GM19025 (cell line): ENCODE data around the gene CLEC4A.
"Not testable (repeated sequence)": the region's sequence is repeated elsewhere in the genome, so short reads cannot be mapped to it uniquely, and the experiment has no call there.

Experiments used
- ATAC-seq: cut with Tn5 transposase; IDR thresholded peaks from one replicate; pipeline ENCODE4 v1.9.1; 2021; ENCODE audit warnings: mild to moderate bottlenecking, low read depth, moderate library complexity; ENCODE audit not compliant: unreplicated experiment

Gene CLEC4A

GRCh38 chr12:8123124-8123912 is at the start of gene CLEC4A:
CLEC4A (plus strand) TSS chr12:8123617; CDS start chr12:8123879, 262 bp downstream.
- ATAC-seq = no peak

GRCh38 chr12:8075935-8076334 is 47.5 kb upstream of the CLEC4A start:
- no peak for ATAC-seq

GRCh38 chr12:8076366-8076765 is 47.1 kb upstream of the CLEC4A start:
- ATAC-seq = no peak

GRCh38 chr12:8077207-8077606 is 46.2 kb upstream of the CLEC4A start:
- ATAC-seq = no peak

- ATAC-seq = no peak
Observed at GRCh38 chr12:8078398-8078797, 45.0 kb upstream of the CLEC4A start.

- ATAC-seq = no peak
Observed at GRCh38 chr12:8078916-8079315, 44.5 kb upstream of the CLEC4A start.

GRCh38 chr12:8080120-8080519 is 43.3 kb upstream of the CLEC4A start:
- no peak for ATAC-seq

- no peak for ATAC-seq
Observed at GRCh38 chr12:8081251-8081920, 42.0 kb upstream of the CLEC4A start.

- ATAC-seq = no peak
Observed at GRCh38 chr12:8082808-8083100, 40.7 kb upstream of the CLEC4A start.

- ATAC-seq = not testable (repeated sequence)
Observed at GRCh38 chr12:8084351-8084750, 39.1 kb upstream of the CLEC4A start.

GRCh38 chr12:8087666-8088065 is 35.8 kb upstream of the CLEC4A start:
- ATAC-seq = no peak

- no peak for ATAC-seq
Observed at GRCh38 chr12:8088574-8088973, 34.8 kb upstream of the CLEC4A start.

GRCh38 chr12:8089277-8089676 is 34.1 kb upstream of the CLEC4A start:
- not testable (repeated sequence) for ATAC-seq

GRCh38 chr12:8089716-8090115 is 33.7 kb upstream of the CLEC4A start:
- no peak for ATAC-seq

- no peak for ATAC-seq
Observed at GRCh38 chr12:8093291-8093690, 30.1 kb upstream of the CLEC4A start.

- ATAC-seq = no peak
Observed at GRCh38 chr12:8096281-8096915, 27.0 kb upstream of the CLEC4A start.

GRCh38 chr12:8099235-8099634 is 24.2 kb upstream of the CLEC4A start:
- ATAC-seq = no peak

GRCh38 chr12:8108808-8109398 is 14.5 kb upstream of the CLEC4A start:
- no peak for ATAC-seq

- ATAC-seq = not testable (repeated sequence)
Observed at GRCh38 chr12:8113117-8113516, 10.3 kb upstream of the CLEC4A start.

- ATAC-seq = no peak
Observed at GRCh38 chr12:8120072-8120713, 3.2 kb upstream of the CLEC4A start.

GRCh38 chr12:8127138-8127537 is 3.7 kb downstream of the CLEC4A start:
- no peak for ATAC-seq
